ENCODE measurements around the gene TRIO. TPM values are rescaled to one million over a fixed set of nuclear protein-coding genes. Genes with fewer than 3 reads are reported as not detected.

Gene TRIO
- total RNA-seq, 1 experiment from 2014 or later, result 68.4 TPM

- Histone ChIP-seq H2AFZ (ENCODE audit: low read depth, low read length, poor library complexity, severe bottlenecking) (no peak overlapping the region), H3K4me2 (ENCODE audit: low read length) (no peak overlapping the region), H3K4me3 (replicated peaks in 1 of 2; ENCODE audit: low read depth in 1 of 2, low read length in 2 of 2) (no peak overlapping the region), H3K4me1 (ENCODE audit: control insufficient read depth in 1 of 2, insufficient read depth in 2 of 2, low read length in 2 of 2) (no peaks in the 10 kb centered on the region), H3K9ac (ENCODE audit: low read length) (no peak overlapping the region), H3K9me2 (ENCODE audit: insufficient read depth) (no peaks in the 10 kb centered on the region), H3K27ac (ENCODE audit: low read depth, low read length) (no peak overlapping the region), H4K20me1 (ENCODE audit: insufficient read depth) (no peaks in the 10 kb centered on the region), H3K27me3 (ENCODE audit: insufficient read depth, low read length) (no peaks in the 10 kb centered on the region), H3K79me2 (ENCODE audit: insufficient read depth, low read length) (peaks cover 7% of the 10 kb centered on the region; the same call in 1 of the 2 replicates), H3K36me3 (ENCODE audit: control insufficient read depth in 1 of 2, insufficient read depth in 2 of 2, low read length in 2 of 2) (peaks cover 6 to 32% of the 10 kb centered on the region in 2 experiments; a peak in 3 of 4 replicates), H3K9me3 (ENCODE audit: control insufficient read depth in 1 of 2, insufficient read depth in 1 of 2, low read depth in 1 of 2, low read length in 2 of 2) (no peaks in the 10 kb centered on the region)
- DNase-seq (ENCODE audit: low read depth, low spot score), result no peak
- intact Hi-C loops (cut with micrococcal nuclease), result no loop called here
- no peak for TF ChIP-seq JUND (IDR thresholded peaks at IDR 0.05)
- TF ChIP-seq POLR2A (IDR thresholded peaks at IDR 0.05; ENCODE audit: borderline replicate concordance, extremely low read depth, insufficient read depth, insufficient read length), result no peak
- no peak for TF ChIP-seq EGR1 (IDR thresholded peaks at IDR 0.05; ENCODE audit: low read depth)
- no peak for TF ChIP-seq CTCF (IDR thresholded peaks at IDR 0.05 in 2 of 3, conservative IDR thresholded peaks at IDR 0.05 in 1 of 3; ENCODE audit: borderline replicate concordance in 1 of 3, insufficient read depth in 1 of 3, low read depth in 2 of 3, low read length in 2 of 3)
- no peak for TF ChIP-seq EZH2 (IDR thresholded peaks at IDR 0.05)
- TF ChIP-seq RAD21 (IDR thresholded peaks at IDR 0.05; ENCODE audit: low read depth), result no peak
- TF ChIP-seq TCF7L2 (IDR thresholded peaks at IDR 0.05; ENCODE audit: borderline replicate concordance, extremely low read depth, insufficient read depth, insufficient read length), result no peak
- no peak for TF ChIP-seq ELF1 (IDR thresholded peaks at IDR 0.05; ENCODE audit: borderline replicate concordance, low read depth)
- no peak for TF ChIP-seq SIN3A (IDR thresholded peaks at IDR 0.05; ENCODE audit: low read depth)
- no TSS peak for BruUV-seq (replicated peaks)
- ATAC-seq, result no peak
- ChIA-PET RAD21 (ENCODE audit: low non-redundant PET in 1 of 2, low total read pairs in 2 of 2, uncharacterized antibody in 2 of 2, unreplicated experiment in 2 of 2) (no interaction called here), POLR2A (no interaction called here), CTCF (interaction anchor here (1.3 kb wide), 1 partner anchor 38 kb away, joined by 4 read pairs; no protein-coding TSS in a partner anchor)
These were observed 171.0 kb downstream of the TRIO start for GRCh38 chr5:14313986-14314690.

All from HCT116 (cell line).